H1 (cell line): ENCODE data around the gene TACR2. TPM values are rescaled to one million over a fixed set of nuclear protein-coding genes. Genes with fewer than 3 reads are reported as not detected.

ENCODE experiments used
- CTCF ChIA-PET: fragments of 300-600 bp; sonication (Branson Sonifier 250); formaldehyde crosslinking; loops from one replicate; lab custom pipeline; 2021; ENCODE audit not compliant: partially characterized antibody; lab: Charles Lee
- POLR2A ChIA-PET: fragments of 300-600 bp; sonication (Branson Sonifier 250); formaldehyde crosslinking; loops from one replicate; lab custom pipeline; 2021; ENCODE audit warnings: inconsistent platforms; ENCODE audit not compliant: partially characterized antibody; lab: Charles Lee
- DNase-seq, 2 experiments: peaks; one replicate each; pipeline versions ENCODE4 v3.0.0 to v3.0.0-alpha.2; 2010 to 2022; ENCODE audit warnings: low spot score in 2 of 2, low read depth in 1 of 2, mixed read lengths in 1 of 2
- FAIRE-seq: peaks from 2 replicates; lab custom pipeline; 2011; peaks lifted over from hg19 to GRCh38; lab: Jason Lieb, UNC
- H2AFZ ChIP-seq: 2 replicates; pipeline ENCODE4 v1.8.1; 2012; ENCODE audit warnings: low read length, inconsistent platforms
- H2AK5ac ChIP-seq: 2 replicates; pipeline ENCODE4 v1.6.1; 2013; ENCODE audit warnings: low read depth, low read length
- H2BK120ac ChIP-seq: replicated peaks from 2 replicates; pipeline ENCODE3; 2013; ENCODE audit warnings: low read depth, low read length, inconsistent platforms
- H2BK12ac ChIP-seq: 2 replicates; pipeline ENCODE4 v1.6.1; 2013; ENCODE audit warnings: low read depth, low read length
- H2BK15ac ChIP-seq: 2 replicates; pipeline ENCODE4 v1.6.1; 2013; ENCODE audit warnings: low read length
- H2BK20ac ChIP-seq: 2 replicates; pipeline ENCODE4 v1.6.1; 2013; ENCODE audit warnings: low read length
- H2BK5ac ChIP-seq: 2 replicates; pipeline ENCODE4 v1.6.1; 2013; ENCODE audit warnings: low read depth, low read length
- H3K14ac ChIP-seq: 2 replicates; pipeline ENCODE4 v1.6.1; 2013; ENCODE audit warnings: inconsistent platforms; ENCODE audit not compliant: insufficient read length
- H3K18ac ChIP-seq: 2 replicates; pipeline ENCODE4 v1.6.1; 2013; ENCODE audit warnings: low read length; ENCODE audit errors: extremely low read depth
- H3K23ac ChIP-seq: 2 replicates; pipeline ENCODE4 v1.6.1; 2013; ENCODE audit warnings: inconsistent platforms; ENCODE audit not compliant: insufficient read length
- H3K23me2 ChIP-seq: 2 replicates; pipeline ENCODE4 v1.6.1; 2013; ENCODE audit warnings: low read depth, low read length
- H3K27ac ChIP-seq: 2 replicates; pipeline ENCODE4 v1.6.1; 2011; ENCODE audit warnings: low read depth, low read length, inconsistent platforms
- H3K27me3 ChIP-seq, 4 experiments: replicated peaks in 1 of 4; 1 replicate in 1 of 4; 2 replicates in 3 of 4; pipeline versions ENCODE4 v1.6.1 to v1.8.1; 2011 to 2013; ENCODE audit warnings: low read length in 3 of 4, mild to moderate bottlenecking in 3 of 4, inconsistent platforms in 2 of 4, mixed read lengths in 2 of 4, moderate library complexity in 1 of 4; ENCODE audit not compliant: control insufficient read depth in 3 of 4, insufficient read depth in 3 of 4; ENCODE audit errors: extremely low read depth in 1 of 4
- H3K36me3 ChIP-seq, 4 experiments: 2 replicates each; pipeline versions ENCODE4 v1.6.1 to v1.8.1; 2011 to 2013; ENCODE audit warnings: mild to moderate bottlenecking in 4 of 4, low read length in 3 of 4, moderate library complexity in 2 of 4, control low read depth in 1 of 4, inconsistent platforms in 1 of 4; ENCODE audit not compliant: insufficient read depth in 4 of 4, control insufficient read depth in 2 of 4
- H3K4ac ChIP-seq: replicated peaks from 2 replicates; pipeline ENCODE3; 2013; ENCODE audit warnings: low read length, low read depth, mixed read lengths, inconsistent platforms; ENCODE audit not compliant: insufficient read length
- H3K4me1 ChIP-seq, 4 experiments: replicated peaks in 1 of 4; 1 replicate in 1 of 4; 2 replicates in 3 of 4; pipeline versions ENCODE4 v1.6.1 to v1.8.1; 2011 to 2013; ENCODE audit warnings: low read length in 3 of 4, inconsistent platforms in 2 of 4, mixed read lengths in 1 of 4; ENCODE audit not compliant: insufficient read depth in 4 of 4, control insufficient read depth in 3 of 4
- H3K4me2 ChIP-seq, 2 experiments: 2 replicates each; pipeline versions ENCODE4 v1.6.1 to v1.8.1; 2011 to 2013; ENCODE audit warnings: low read depth in 2 of 2, low read length in 2 of 2, control low read depth in 1 of 2, inconsistent platforms in 1 of 2, mild to moderate bottlenecking in 1 of 2; ENCODE audit not compliant: insufficient read depth in 1 of 2
- H3K4me3 ChIP-seq, 4 experiments: fragments of 200-600, 300-600 bp in 1 of 4; sonication (generic), shearing (Covaris generic), sonication (Bioruptor Twin) in 1 of 4; 2 replicates each; pipeline versions ENCODE4 v1.5.1 to v1.8.1; 2011 to 2016; ENCODE audit warnings: low read length in 4 of 4, low read depth in 3 of 4, control low read depth in 2 of 4, inconsistent platforms in 2 of 4, mild to moderate bottlenecking in 2 of 4, mixed read lengths in 1 of 4, moderate library complexity in 1 of 4; ENCODE audit not compliant: insufficient read depth in 2 of 4; ENCODE audit errors: extremely low read depth in 1 of 4
- H3K56ac ChIP-seq: replicated peaks from 2 replicates; pipeline ENCODE3; 2013; ENCODE audit warnings: low read depth, mild to moderate bottlenecking, mixed read lengths, low read length, inconsistent platforms; ENCODE audit not compliant: insufficient read length
- H3K79me1 ChIP-seq: 2 replicates; pipeline ENCODE4 v1.6.1; 2013; ENCODE audit warnings: low read depth, low read length, control low read depth
- H3K79me2 ChIP-seq, 2 experiments: 2 replicates each; pipeline versions ENCODE4 v1.6.1 to v1.8.1; 2012 to 2013; ENCODE audit warnings: low read length in 2 of 2, mild to moderate bottlenecking in 2 of 2, inconsistent platforms in 1 of 2; ENCODE audit not compliant: insufficient read depth in 2 of 2, control insufficient read depth in 1 of 2
- H3K9ac ChIP-seq, 4 experiments: replicated peaks in 1 of 4; 1 replicate in 1 of 4; 2 replicates in 3 of 4; pipeline versions ENCODE4 v1.6.1 to v1.8.1; 2011 to 2013; ENCODE audit warnings: low read depth in 3 of 4, low read length in 3 of 4, control low read depth in 2 of 4, mild to moderate bottlenecking in 2 of 4, moderate library complexity in 2 of 4, inconsistent platforms in 1 of 4; ENCODE audit errors: extremely low read depth in 1 of 4
- H3K9me3 ChIP-seq, 2 experiments: 2 replicates each; pipeline versions ENCODE4 v1.6.1 to v1.8.1; 2012 to 2013; ENCODE audit warnings: mild to moderate bottlenecking in 2 of 2, moderate library complexity in 2 of 2, control low read depth in 1 of 2, inconsistent platforms in 1 of 2, low read depth in 1 of 2, low read length in 1 of 2, mixed read lengths in 1 of 2; ENCODE audit not compliant: insufficient read depth in 2 of 2
- H4K20me1 ChIP-seq, 2 experiments: replicated peaks in 1 of 2; 2 replicates each; pipeline versions ENCODE3 to v1.8.1; 2011 to 2013; ENCODE audit warnings: inconsistent platforms in 2 of 2, low read length in 2 of 2, mild to moderate bottlenecking in 1 of 2; ENCODE audit not compliant: insufficient read depth in 2 of 2, control insufficient read depth in 1 of 2
- H4K5ac ChIP-seq: 2 replicates; pipeline ENCODE4 v1.6.1; 2013; ENCODE audit warnings: low read length, low read depth, mixed read lengths, inconsistent platforms; ENCODE audit not compliant: insufficient read length
- H4K8ac ChIP-seq: 2 replicates; pipeline ENCODE4 v1.8.0; 2013; ENCODE audit warnings: mild to moderate bottlenecking, moderate library complexity, low read length, inconsistent platforms; ENCODE audit not compliant: insufficient read depth; ENCODE audit errors: extremely low read depth
- H4K91ac ChIP-seq: replicated peaks from 2 replicates; pipeline ENCODE3; 2013; ENCODE audit warnings: low read length, mixed read lengths, inconsistent platforms; ENCODE audit not compliant: insufficient read length
- CBX8 ChIP-seq: fragments of 300-800, 300-1000 bp; sonication (generic); IDR thresholded peaks from 2 replicates; pipeline ENCODE4 v1.7.1; 2016; ENCODE audit warnings: low read depth, low read length, borderline replicate concordance
- CHD1 ChIP-seq: IDR thresholded peaks from 2 replicates; pipeline ENCODE4 v1.6.1; 2012; ENCODE audit warnings: low read depth, low read length, improper control_type of control experiment
- JUND ChIP-seq: IDR thresholded peaks from 2 replicates; pipeline ENCODE4 v1.6.1; 2011; ENCODE audit warnings: mild to moderate bottlenecking, improper control_type of control experiment, low read length
- KDM4A ChIP-seq: IDR thresholded peaks from one replicate; pipeline ENCODE4 v1.7.1; 2012; ENCODE audit warnings: low read depth, mild to moderate bottlenecking, moderate library complexity, low read length, inconsistent platforms; ENCODE audit not compliant: severe bottlenecking
- RFX5 ChIP-seq: IDR thresholded peaks from 2 replicates; pipeline ENCODE4 v1.6.1; 2011; ENCODE audit warnings: low read depth, low read length, improper control_type of control experiment, borderline replicate concordance
- SIX5 ChIP-seq: IDR thresholded peaks from 2 replicates; pipeline ENCODE4 v1.6.1; 2011; ENCODE audit warnings: mild to moderate bottlenecking, low read depth, low read length
- SUZ12 ChIP-seq: fragments of 200-600 bp; sonication (generic); IDR thresholded peaks from 2 replicates; pipeline ENCODE4 v1.6.1; 2012; ENCODE audit warnings: mild to moderate bottlenecking, inconsistent platforms, low read length, moderate library complexity, mixed read lengths
- WGBS, 2 experiments: shearing (Covaris generic) in 1 of 2; methylation state at CpG; one replicate each; pipeline versions ENCODE4 v1.1.6 to v1.1.7; 2013 to 2015; ENCODE audit warnings: low lambda C conversion rate in 2 of 2, mixed read lengths in 2 of 2, inconsistent platforms in 1 of 2, low coverage in 1 of 2, missing lambda C conversion rate in 1 of 2; ENCODE audit not compliant: insufficient replicate concordance in 2 of 2, insufficient coverage in 1 of 2, insufficient read length in 1 of 2; ENCODE audit errors: extremely low coverage in 1 of 2, missing lambda C conversion rate in 1 of 2; 5-methylcytosine and 5-hydroxymethylcytosine counted together
- polyA plus RNA-seq, 7 experiments: library from polyadenylated mRNA; depleted of rRNA in 3 of 7; stranded (reverse) in 5 of 7; unstranded in 2 of 7; fragments of >200 nt in 5 of 7; fragments of 200-250 nt in 2 of 7; gene quantifications; 1 replicate in 5 of 7; 2 replicates in 1 of 7; 4 replicates in 1 of 7; pipeline versions ENCODE4 v1.2.1 to v1.2.3, GENCODE V29; 2011 to 2013; ENCODE audit warnings: missing spikeins in 2 of 7, mixed read lengths in 2 of 7
- total RNA-seq: library from RNA; stranded (reverse); fragmentation: NEBNext Ultra II Directional; extraction: Animal tissue kit (Norgen Biotek cat#: 25700); gene quantifications from 2 replicates; pipeline ENCODE4 v1.2.1, GENCODE V29; 2021

Gene TACR2
- total and polyA plus RNA-seq, 2 of the 8 experiments (the other 6 are each of a cell fraction or from before 2014, with no cell fraction given): 0.06 TPM; not detected in 1

- no peaks in the 10 kb centered on the region for H3K9me3 ChIP-seq
- no peak overlapping the region for H2BK12ac ChIP-seq
- ChIA-PET CTCF (interaction anchor here (0.5 to 1.9 kb wide), 6 partner anchors 9 to 470 kb away, joined by 3 to 6 read pairs (median 4); no protein-coding TSS in a partner anchor), POLR2A (interaction anchor here (1.2 kb wide), 1 partner anchor 11 kb away, joined by 3 read pairs; no protein-coding TSS in a partner anchor)
- no peak overlapping the region for H2BK15ac ChIP-seq
- no peak overlapping the region for H3K9ac ChIP-seq
- H3K36me3 ChIP-seq: no peaks in the 10 kb centered on the region
- H2BK120ac ChIP-seq: no peak overlapping the region
- H2AK5ac ChIP-seq: no peak overlapping the region
- DNase-seq: no peak
- no peak overlapping the region for H4K5ac ChIP-seq
- H3K79me1 ChIP-seq: no peaks in the 10 kb centered on the region
- no peaks in the 10 kb centered on the region for H3K79me2 ChIP-seq
- H3K18ac ChIP-seq: no peak overlapping the region
- no peak overlapping the region for H3K14ac ChIP-seq
- H3K27ac ChIP-seq: no peak overlapping the region
- H4K20me1 ChIP-seq: peaks cover 5 to 7% of the 10 kb centered on the region in 2 experiments
- peaks cover 0 to under 1% (median 0%) of the 10 kb centered on the region in 4 experiments; a peak in 1 of 7 replicates for H3K4me1 ChIP-seq
- H3K4ac ChIP-seq: no peak overlapping the region
- H3K4me2 ChIP-seq: no peak overlapping the region
- H3K23me2 ChIP-seq: no peaks in the 10 kb centered on the region
- no peak overlapping the region for H4K91ac ChIP-seq
- H3K4me3 ChIP-seq: no peak overlapping the region
- H3K27me3 ChIP-seq: peaks cover 6 to 14% (median 10%) of the 10 kb centered on the region in 4 experiments
- no peak overlapping the region for H4K8ac ChIP-seq
- H2AFZ ChIP-seq: no peak overlapping the region
- FAIRE-seq: no peak
- no peak overlapping the region for H3K56ac ChIP-seq
- 86% methylated on average over 8 of the region's 8 CpGs; no CpG with 5 or more reads in 1 of the 2 experiments for WGBS, 2 experiments
- H2BK20ac ChIP-seq: no peak overlapping the region
- no peak overlapping the region for H3K23ac ChIP-seq
- no peak overlapping the region for H2BK5ac ChIP-seq
- TF ChIP-seq SIX5 (no peak), KDM4A (no peak), RFX5 (no peak), CHD1 (no peak), JUND (no peak), SUZ12 (no peak), CBX8 (no peak)
Observed at GRCh38 chr10:69456880-69457693, 40.4 kb upstream of the TACR2 start.
